Muscle layer of colon (tissue), 2 donors: ENCODE data around the gene AMOTL1.
A peak's percentile ranks its signal among the peaks of the same experiment; 100 is the strongest.

Experiments
- H3K27ac ChIP-seq: one replicate; pipeline ENCODE4 v1.7.0; 2013; ENCODE audit warnings: low read depth, mild to moderate bottlenecking, low read length, moderate library complexity
- H3K27me3 ChIP-seq, 2 donors: one replicate each; pipeline ENCODE4 v1.7.0; 2013; ENCODE audit warnings: low read length in 2 of 2, mild to moderate bottlenecking in 2 of 2; ENCODE audit not compliant: insufficient read depth in 2 of 2, control insufficient read depth in 1 of 2
- H3K36me3 ChIP-seq: one replicate; pipeline ENCODE4 v1.7.0; 2013; ENCODE audit warnings: mild to moderate bottlenecking, low read length; ENCODE audit not compliant: insufficient read depth
- H3K4me1 ChIP-seq: one replicate; pipeline ENCODE4 v1.7.0; 2013; ENCODE audit warnings: mild to moderate bottlenecking, low read length; ENCODE audit not compliant: insufficient read depth
- H3K4me3 ChIP-seq, 2 donors: one replicate each; pipeline ENCODE4 v1.7.0; 2013; ENCODE audit warnings: low read length in 2 of 2, low read depth in 1 of 2, mild to moderate bottlenecking in 1 of 2, moderate library complexity in 1 of 2
- H3K9ac ChIP-seq: one replicate; pipeline ENCODE4 v1.7.0; 2013; ENCODE audit warnings: low read length
- H3K9me3 ChIP-seq: one replicate; pipeline ENCODE4 v1.7.0; 2013; ENCODE audit warnings: mild to moderate bottlenecking, low read length
- donor health status: abdominal sarcoma.
- donor health status: Adenocarcinoma of cecum.

AMOTL1 gene

DNA sequence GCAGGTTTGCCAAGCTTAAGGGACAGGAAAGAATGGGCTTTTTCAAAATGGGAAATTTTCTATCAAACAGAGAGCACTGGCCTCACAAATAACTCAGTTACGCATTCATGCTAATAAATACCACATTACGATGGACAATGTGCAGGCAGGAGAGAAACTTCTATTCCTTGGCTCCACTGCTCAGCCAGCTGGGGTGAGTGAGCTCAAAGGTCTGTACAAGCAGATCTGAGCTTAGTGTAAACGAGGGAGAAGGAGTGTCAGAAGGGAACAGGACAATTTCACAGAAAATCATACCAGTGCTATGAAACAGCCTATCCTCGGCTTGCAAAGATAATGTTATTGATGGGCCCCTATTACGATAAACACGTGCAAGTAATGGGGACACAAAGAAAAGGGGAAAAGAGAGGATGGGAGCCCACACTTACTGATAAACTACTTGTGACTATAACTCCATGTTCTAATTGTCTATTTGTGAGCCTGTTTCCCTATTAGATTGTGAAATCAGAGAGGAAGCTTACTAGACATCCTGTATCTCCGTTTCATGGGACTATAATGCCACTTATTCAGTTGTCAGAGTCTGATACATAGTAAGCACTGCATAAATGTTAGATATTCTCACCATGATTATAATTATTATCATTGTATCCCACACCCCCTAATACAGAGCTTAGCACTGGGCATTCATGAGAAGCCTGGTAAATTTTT lies 46.3 kb downstream of the AMOTL1 start:
- H3K4me3 ChIP-seq, result no peak overlapping the region
- H3K27me3 ChIP-seq, result no peaks in the 10 kb centered on the region
- H3K4me1 ChIP-seq, result peaks cover 45% of the 10 kb centered on the region
- peak overlapping the region; percentile 76 for H3K27ac ChIP-seq
- no peaks in the 10 kb centered on the region for H3K9me3 ChIP-seq
- no peak overlapping the region for H3K9ac ChIP-seq
- H3K36me3 ChIP-seq, result peaks cover 10% of the 10 kb centered on the region

DNA sequence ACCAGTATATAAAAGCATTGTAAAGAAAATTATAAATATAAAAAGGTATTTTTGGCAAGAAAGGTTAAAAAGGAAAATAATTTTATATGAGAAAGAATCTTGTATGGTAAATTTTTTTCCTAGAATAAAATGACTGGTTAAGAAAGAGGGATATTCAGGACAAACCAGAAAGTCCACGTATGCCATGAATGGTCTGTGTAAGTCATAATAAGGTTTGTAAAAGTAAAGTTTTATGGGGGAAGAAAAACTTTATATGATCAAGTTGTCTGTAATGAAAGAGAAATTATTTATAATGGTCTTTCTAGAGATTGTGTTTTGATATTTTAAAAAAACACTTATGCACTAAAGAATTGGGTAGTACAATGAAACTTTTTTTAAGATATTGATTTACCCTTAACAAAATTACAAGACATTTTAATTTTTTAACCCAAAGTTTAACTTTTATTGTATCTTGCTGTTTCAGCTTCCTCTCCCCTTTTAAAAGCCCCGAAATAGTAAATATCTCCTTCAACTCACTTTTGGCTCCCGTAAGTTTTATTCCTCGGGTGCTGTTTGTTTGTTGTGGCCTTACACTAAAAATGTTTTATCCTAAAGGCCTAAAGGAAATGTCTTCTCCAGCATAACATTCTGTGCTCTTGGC lies 47.7 kb downstream of the AMOTL1 start:
- Histone ChIP-seq H3K27ac (no peak overlapping the region), H3K9me3 (no peaks in the 10 kb centered on the region), H3K4me1 (peaks cover 34% of the 10 kb centered on the region)

GRCh38 chr11:94820480-94820879 lies 52.3 kb downstream of the AMOTL1 start:
- no peak overlapping the region for H3K27ac ChIP-seq
- no peaks in the 10 kb centered on the region for H3K9me3 ChIP-seq
- H3K4me1 ChIP-seq, result peaks cover 15% of the 10 kb centered on the region
- H3K4me3 ChIP-seq, result no peak overlapping the region
- H3K27me3 ChIP-seq, result no peaks in the 10 kb centered on the region
- peaks cover 53% of the 10 kb centered on the region for H3K36me3 ChIP-seq
- no peak overlapping the region for H3K9ac ChIP-seq

More for the DNA sequence above, 47.7 kb downstream of the AMOTL1 start:
- Histone ChIP-seq H3K36me3 (peaks cover 17% of the 10 kb centered on the region), H3K27me3 (no peaks in the 10 kb centered on the region), H3K4me3 (no peak overlapping the region), H3K9ac (no peak overlapping the region)

GRCh38 chr11:94821439-94821838 lies 53.3 kb downstream of the AMOTL1 start:
- Histone ChIP-seq H3K27me3 (no peaks in the 10 kb centered on the region), H3K36me3 (peaks cover 62% of the 10 kb centered on the region), H3K27ac (no peak overlapping the region), H3K9ac (no peak overlapping the region), H3K4me3 (no peak overlapping the region), H3K4me1 (peaks cover 16% of the 10 kb centered on the region), H3K9me3 (no peaks in the 10 kb centered on the region)

GRCh38 chr11:94822080-94822479 lies 53.9 kb downstream of the AMOTL1 start:
- Histone ChIP-seq H3K27ac (no peak overlapping the region), H3K9ac (no peak overlapping the region), H3K36me3 (peaks cover 69% of the 10 kb centered on the region), H3K4me1 (peaks cover 16% of the 10 kb centered on the region), H3K4me3 (no peak overlapping the region), H3K27me3 (no peaks in the 10 kb centered on the region), H3K9me3 (no peaks in the 10 kb centered on the region)

DNA sequence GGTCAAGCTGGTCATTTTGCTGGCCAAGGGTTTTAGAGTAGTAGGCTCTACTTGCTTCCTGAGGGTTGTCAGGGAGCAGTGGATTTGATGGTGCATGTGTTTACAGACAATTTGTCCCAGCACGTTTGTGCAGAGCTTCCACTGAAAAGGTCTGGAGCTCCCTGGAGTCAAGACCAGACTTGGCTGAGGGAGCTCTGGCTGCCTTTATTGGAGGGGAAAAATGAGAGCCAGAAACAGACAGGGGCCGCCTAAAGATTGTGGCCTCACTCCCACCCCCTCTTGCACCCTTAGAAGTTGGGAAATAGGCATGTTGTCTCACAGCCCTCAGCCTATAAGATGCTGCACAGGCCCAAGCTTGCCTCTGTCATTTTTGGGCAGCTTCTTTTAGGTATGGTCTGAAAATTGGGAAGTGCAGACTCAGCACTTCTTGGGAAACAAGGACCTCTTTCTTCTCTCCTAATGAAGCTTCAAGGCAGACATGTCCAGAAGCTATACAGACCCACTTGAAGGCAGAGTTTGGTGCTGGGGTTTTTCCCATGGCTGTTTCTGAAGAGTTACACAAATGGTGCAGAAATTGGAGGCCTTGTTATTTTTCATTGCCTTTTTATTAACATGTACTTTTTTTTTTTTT lies 55.1 kb downstream of the AMOTL1 start:
- no peak overlapping the region for H3K9ac ChIP-seq
- no peak overlapping the region for H3K4me3 ChIP-seq
- H3K4me1 ChIP-seq, result peaks cover 16% of the 10 kb centered on the region
- no peak overlapping the region for H3K27ac ChIP-seq
- no peaks in the 10 kb centered on the region for H3K27me3 ChIP-seq
- peaks cover 78% of the 10 kb centered on the region for H3K36me3 ChIP-seq
- no peaks in the 10 kb centered on the region for H3K9me3 ChIP-seq

DNA sequence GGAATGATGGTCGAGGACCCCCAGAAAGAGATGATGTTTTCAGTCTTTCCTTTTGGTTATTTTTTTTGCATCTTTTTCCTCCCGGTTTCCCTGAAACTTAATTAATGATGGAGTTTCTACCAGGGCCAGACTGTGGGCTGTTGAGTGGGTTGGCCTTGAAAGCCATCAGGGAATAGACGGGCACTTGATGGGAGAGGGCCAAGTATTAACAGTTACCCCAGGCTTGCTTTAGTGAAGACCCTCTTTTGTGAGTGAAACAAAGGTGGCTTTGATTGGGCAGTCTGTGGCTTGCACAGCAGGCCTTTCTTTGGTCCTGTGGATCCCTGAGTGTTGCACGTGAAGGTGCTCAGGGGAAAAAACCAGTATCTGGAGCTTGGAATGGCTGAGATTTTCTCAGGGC lies 56.9 kb downstream of the AMOTL1 start:
- Histone ChIP-seq H3K4me3 (no peak overlapping the region), H3K9ac (no peak overlapping the region), H3K36me3 (peaks cover 83% of the 10 kb centered on the region), H3K9me3 (no peaks in the 10 kb centered on the region), H3K27ac (no peak overlapping the region), H3K4me1 (peaks cover 16% of the 10 kb centered on the region), H3K27me3 (no peaks in the 10 kb centered on the region)

GRCh38 chr11:94825481-94825880 lies 57.3 kb downstream of the AMOTL1 start:
- Histone ChIP-seq H3K9ac (no peak overlapping the region), H3K4me3 (no peak overlapping the region), H3K27me3 (no peaks in the 10 kb centered on the region), H3K27ac (no peak overlapping the region), H3K9me3 (no peaks in the 10 kb centered on the region), H3K36me3 (peaks cover 84% of the 10 kb centered on the region), H3K4me1 (peaks cover 16% of the 10 kb centered on the region)

DNA sequence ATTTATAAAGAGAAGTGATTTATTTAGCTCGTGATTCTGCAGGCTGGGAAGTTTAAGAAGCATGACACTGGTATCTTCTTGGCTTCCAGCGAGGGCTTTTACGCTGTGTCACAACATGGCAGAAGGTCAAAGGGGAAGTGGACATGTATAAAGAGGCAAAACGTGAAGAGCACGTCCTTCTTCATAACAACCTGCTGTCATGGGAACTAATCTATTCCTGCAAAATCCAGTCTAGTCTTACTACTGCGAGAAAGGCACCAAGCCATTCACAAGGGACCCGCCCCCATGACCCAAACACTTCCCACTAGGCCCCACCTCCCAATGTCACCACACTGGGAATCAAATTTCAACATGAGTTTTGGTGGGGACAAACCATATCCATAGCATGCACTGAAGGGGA lies 58.3 kb downstream of the AMOTL1 start:
- H3K9me3 ChIP-seq, result no peaks in the 10 kb centered on the region
- peaks cover 16% of the 10 kb centered on the region for H3K4me1 ChIP-seq
- H3K36me3 ChIP-seq, result peaks cover 85% of the 10 kb centered on the region
- H3K9ac ChIP-seq, result no peak overlapping the region
- no peak overlapping the region for H3K4me3 ChIP-seq
- H3K27ac ChIP-seq, result no peak overlapping the region
- H3K27me3 ChIP-seq, result no peaks in the 10 kb centered on the region

DNA sequence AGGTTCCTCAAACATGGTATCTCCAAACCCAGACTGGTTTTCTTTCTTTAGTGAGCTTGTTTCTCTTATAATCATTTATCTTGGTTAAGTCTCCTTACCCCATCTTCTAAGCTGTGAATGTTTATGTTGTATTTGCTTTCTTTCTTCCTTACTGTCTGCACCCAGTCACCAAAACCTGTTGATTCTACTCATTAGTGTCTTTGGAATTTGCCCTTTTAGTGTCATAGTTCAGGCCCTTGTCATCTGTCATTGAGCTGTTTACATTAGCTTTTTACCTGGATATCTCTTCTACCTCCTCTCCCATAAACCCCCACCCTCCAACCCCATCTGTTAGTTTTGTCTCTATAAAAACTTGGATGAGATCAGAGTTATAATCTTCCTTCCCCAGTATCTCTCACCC lies 59.9 kb downstream of the AMOTL1 start:
- H3K36me3 ChIP-seq, result peaks cover 84% of the 10 kb centered on the region
- H3K27me3 ChIP-seq, result no peaks in the 10 kb centered on the region
- H3K9ac ChIP-seq, result no peak overlapping the region
- H3K4me1 ChIP-seq, result peaks cover 25% of the 10 kb centered on the region
- H3K27ac ChIP-seq, result no peak overlapping the region
- no peaks in the 10 kb centered on the region for H3K9me3 ChIP-seq
- no peak overlapping the region for H3K4me3 ChIP-seq

DNA sequence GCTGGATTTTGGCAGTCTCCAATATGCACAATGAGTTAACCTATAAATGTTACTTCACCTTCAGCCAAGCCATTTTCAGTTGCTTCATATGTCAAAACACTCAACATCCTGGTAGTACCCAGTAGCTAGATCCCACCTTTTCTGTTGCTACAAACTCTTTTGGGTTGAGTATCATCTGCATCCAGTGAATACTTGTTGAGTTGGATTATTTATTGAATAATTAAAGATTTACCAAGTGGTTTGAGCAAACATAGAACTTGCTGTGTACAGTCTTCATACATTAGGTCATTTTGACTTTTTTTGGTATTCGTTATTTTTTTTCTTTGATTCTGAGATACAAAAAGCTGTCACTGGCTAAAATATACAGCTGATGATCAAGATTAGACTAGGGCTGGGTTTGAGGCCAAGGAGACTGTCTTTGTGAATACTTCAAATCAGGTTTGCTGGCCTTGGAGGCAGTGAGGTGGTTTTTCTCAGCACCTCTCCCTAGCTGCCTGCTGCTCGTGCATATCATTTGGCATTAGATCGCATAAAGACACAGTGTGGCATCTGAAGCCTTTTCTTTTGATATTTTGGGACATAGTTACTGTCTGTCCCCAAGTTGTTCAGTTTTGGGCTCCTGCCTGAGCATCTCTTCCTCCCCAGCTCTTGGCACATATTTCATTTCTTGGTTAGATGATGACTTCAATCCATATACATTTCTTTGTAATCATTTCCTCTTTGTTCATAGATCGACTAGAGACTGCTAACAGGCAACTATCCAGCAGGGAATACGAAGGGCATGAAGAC lies 62.8 kb downstream of the AMOTL1 start:
- H3K27ac ChIP-seq, result no peak overlapping the region
- H3K9me3 ChIP-seq, result no peaks in the 10 kb centered on the region
- no peak overlapping the region for H3K9ac ChIP-seq
- H3K36me3 ChIP-seq, result peaks cover 57% of the 10 kb centered on the region
- H3K27me3 ChIP-seq, result no peaks in the 10 kb centered on the region
- H3K4me1 ChIP-seq, result peaks cover 26% of the 10 kb centered on the region
- no peak overlapping the region for H3K4me3 ChIP-seq
